Stromal cell of bone marrow (primary cell): ENCODE results near the gene ZSCAN32.

ENCODE experiments used
- DNase-seq: peaks from one replicate; pipeline ENCODE4 v3.0.0-alpha.2; 2012; ENCODE audit warnings: low read depth

The ZSCAN32 gene

GRCh38 chr16:3400779-3401688, at the start of gene ZSCAN32, which contains the start of gene ZNF174:
Gene ZSCAN32 (minus strand): TSS chr16:3401004. CDS start chr16:3397557, 3,447 bp downstream.
Gene ZNF174 (plus strand): TSS chr16:3401215. CDS start chr16:3402005, 790 bp downstream.
- peak; percentile 98 for DNase-seq

GRCh38 chr16:3444032-3444388, 43.2 kb upstream of the ZSCAN32 start:
- DNase-seq: peak; percentile 64

GRCh38 chr16:3443108-3444031, 42.6 kb upstream of the ZSCAN32 start, which contains the start of the genes NAA60 and ZNF597:
Gene NAA60 (plus strand): TSS chr16:3443680. CDS start chr16:3476228, 32,548 bp downstream.
Gene ZNF597 (minus strand): TSS chr16:3443504. CDS start chr16:3443153, 351 bp downstream.
- DNase-seq: peak; percentile 85

GRCh38 chr16:3439637-3440036, 38.8 kb upstream of the ZSCAN32 start:
- no peak for DNase-seq

GRCh38 chr16:3434373-3434772, 33.6 kb upstream of the ZSCAN32 start:
- no peak for DNase-seq

- peak; percentile 14 for DNase-seq
These were observed 31.0 kb upstream of the ZSCAN32 start for GRCh38 chr16:3431779-3432219.

GRCh38 chr16:3413730-3414379, 13.1 kb upstream of the ZSCAN32 start:
- DNase-seq: no peak

GRCh38 chr16:3408561-3409197, 7.9 kb upstream of the ZSCAN32 start:
- DNase-seq: no peak

- DNase-seq: peak; percentile 6
These were observed 1.1 kb upstream of the ZSCAN32 start for GRCh38 chr16:3401719-3402397.

- DNase-seq: no peak
These were observed 392 bp downstream of the ZSCAN32 start for GRCh38 chr16:3400446-3400778.

GRCh38 chr16:3389663-3390338, 11.0 kb downstream of the ZSCAN32 start:
- no peak for DNase-seq

GRCh38 chr16:3388325-3388724, 12.5 kb downstream of the ZSCAN32 start:
- DNase-seq: no peak

GRCh38 chr16:3383045-3383448, 17.8 kb downstream of the ZSCAN32 start:
- DNase-seq: no peak

GRCh38 chr16:3377917-3378316, 22.9 kb downstream of the ZSCAN32 start:
- no peak for DNase-seq

GRCh38 chr16:3375680-3376079, 25.1 kb downstream of the ZSCAN32 start:
- DNase-seq: no peak

- DNase-seq: no peak
These were observed 31.7 kb downstream of the ZSCAN32 start for GRCh38 chr16:3369073-3369472.

- DNase-seq: peak; percentile 88
These were observed 35.9 kb downstream of the ZSCAN32 start for GRCh38 chr16:3364774-3365427.

GRCh38 chr16:3363793-3364192, 37.0 kb downstream of the ZSCAN32 start:
- DNase-seq: no peak

GRCh38 chr16:3362931-3363330, 37.9 kb downstream of the ZSCAN32 start:
- no peak for DNase-seq

- no peak for DNase-seq
These were observed 41.9 kb downstream of the ZSCAN32 start for GRCh38 chr16:3358871-3359270.
